ENCODE measurements around the gene KIRREL3.

The KIRREL3 gene

GRCh38 chr11:126700768-126701519, 299.6 kb downstream of the KIRREL3 start:
- DNase-seq, result no peak

DNA sequence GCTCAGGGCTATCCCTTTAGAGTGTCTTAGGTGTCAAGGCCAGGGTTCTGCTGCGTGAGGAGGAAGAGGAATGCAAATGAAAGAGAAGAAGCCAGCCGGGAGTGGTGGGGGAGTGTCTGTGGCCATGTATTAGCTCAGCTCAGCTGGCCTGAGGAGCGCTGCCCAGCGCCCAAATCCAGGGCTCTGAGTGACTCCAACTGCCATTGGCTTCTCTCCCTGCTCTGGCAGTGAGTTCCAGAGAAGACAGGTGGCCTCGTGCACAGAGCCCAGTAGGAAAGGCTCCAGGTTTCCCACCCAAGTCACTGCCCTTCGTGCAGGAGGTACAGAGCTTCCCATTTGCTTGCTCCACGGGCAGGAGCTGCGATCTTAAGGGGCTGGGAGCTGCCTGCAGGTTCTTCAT, 302.0 kb downstream of the KIRREL3 start:
- no peak for DNase-seq

- DNase-seq, result no peak
Measured at GRCh38 chr11:126697936-126698335, 302.6 kb downstream of the KIRREL3 start.

DNA sequence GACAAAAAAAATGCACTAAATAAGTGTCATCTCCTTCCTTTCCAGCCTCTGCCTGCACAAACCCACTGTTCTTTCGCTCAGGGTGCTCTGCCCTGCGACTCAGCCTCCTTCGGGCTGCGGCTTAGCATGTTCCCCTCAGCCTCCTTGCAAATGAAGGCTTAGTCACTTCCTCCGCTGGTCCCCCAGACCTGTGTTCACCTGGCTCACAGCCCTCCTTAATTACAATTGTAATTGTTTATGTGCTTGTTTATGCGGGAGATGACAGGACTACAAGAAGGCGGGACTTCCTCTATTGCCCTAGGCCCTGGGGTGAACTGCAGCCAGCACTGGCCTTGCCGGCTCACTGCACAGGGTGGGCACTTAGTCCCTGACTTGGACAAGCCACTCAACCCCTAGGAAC, 303.6 kb downstream of the KIRREL3 start:
- no peak for DNase-seq

GRCh38 chr11:126695293-126695692, 305.3 kb downstream of the KIRREL3 start:
- no peak for DNase-seq

- no peak for DNase-seq
Measured at GRCh38 chr11:126694065-126694625, 306.4 kb downstream of the KIRREL3 start.

DNA sequence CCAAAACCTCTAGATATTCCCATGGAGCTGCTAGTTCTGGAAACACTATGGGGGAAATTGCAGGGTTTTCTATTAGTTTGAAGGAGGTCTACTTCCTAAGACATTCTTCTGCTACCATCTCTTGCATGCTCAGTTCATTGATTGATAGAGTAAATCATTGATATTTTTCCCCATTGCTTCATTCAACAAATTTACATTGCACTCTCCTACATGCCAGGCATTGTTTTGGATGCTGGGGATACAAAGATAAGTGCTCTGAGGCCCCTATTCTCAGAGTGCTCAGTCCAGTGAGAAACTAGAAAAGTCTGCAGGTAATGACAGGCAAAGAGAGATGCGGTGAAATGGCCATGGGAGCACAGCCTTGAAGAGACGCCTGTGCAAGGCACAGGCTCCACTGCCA, 313.1 kb downstream of the KIRREL3 start:
- DNase-seq, result no peak

- no peak for DNase-seq
Measured at GRCh38 chr11:126686938-126687337, 313.6 kb downstream of the KIRREL3 start.

DNA sequence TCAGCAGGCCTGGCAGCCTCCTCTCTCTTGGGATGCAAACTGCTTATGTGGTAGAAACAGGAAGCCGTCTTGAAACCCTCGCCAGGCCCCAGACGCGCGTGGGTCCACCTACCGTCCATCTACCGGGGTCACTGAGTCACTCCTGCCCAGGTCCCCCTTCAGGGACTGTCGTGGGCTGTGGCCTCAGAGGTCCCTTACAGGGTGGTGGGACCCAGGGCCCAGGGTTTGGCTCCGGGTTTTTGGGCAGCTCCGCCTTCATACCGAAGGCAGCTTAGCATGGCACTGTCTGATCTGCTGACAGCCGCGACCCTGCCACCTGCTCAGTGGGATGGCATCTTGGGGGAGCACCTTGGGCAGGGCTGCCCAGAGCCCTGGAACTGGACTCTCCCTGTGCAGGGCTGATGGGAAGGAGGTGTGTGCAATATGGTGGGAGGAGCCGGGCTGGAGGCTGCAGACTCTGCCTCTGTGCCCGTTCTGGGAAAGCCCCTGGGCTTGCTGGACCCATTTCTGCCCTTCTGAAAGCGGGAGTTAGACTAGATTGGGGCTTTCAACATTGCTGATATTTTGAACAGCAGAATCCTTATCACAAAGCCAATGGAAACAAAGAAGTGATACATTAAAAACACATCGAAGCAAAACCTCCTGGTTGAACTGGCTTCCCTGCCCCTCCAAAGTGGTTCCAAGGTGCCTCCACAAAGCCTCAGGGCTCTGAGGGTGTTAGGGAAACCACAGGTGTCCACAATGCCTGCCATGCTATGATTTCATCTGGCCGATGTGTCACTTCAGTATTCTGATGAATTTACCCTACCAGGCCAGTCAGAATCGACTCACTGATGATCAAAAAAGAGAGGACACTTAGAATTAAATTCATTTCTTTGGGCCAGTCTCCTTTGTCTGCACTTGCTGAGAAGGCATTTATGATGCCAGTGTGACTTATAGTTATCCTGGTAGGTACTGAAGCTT, 316.5 kb downstream of the KIRREL3 start:
- no peak for DNase-seq

DNA sequence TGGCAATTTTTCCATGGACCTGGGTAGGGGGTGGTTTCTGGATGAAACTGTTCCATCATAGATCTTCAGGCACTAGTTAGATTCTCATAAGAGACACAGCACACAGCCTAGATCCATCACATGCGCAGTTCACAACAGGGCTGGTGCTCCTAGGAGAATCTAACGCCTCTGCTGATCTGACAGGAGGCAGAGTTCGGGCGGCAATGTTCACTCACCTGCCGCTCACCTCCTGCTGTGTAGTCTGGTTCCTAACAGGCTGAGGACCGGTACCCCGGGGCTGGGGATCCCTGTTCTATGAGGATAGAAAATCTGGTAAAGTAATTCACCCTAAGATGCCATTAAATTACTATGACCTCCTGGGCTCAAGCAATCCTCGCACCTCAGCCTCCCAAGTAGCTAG, 318.0 kb downstream of the KIRREL3 start:
- no peak for DNase-seq

DNA sequence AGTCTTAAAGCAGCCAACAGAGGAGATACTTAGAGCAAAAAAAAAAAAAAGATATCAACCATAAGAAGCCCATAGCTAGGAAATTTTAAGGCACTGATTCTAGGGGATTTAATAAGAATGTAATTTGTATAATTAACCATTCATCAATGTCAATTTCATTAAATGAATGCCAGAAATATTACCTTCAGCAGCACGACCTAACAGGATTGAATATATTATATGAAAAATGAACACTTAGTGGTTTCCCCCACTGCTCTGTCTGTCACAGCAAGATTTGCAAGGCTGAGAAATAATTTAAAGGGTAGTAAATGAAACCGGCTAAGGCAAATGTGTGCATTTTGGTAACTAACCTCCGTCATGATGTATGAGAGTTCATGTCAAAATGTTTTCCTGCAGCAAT, 319.9 kb downstream of the KIRREL3 start:
- DNase-seq, result no peak

- DNase-seq, result no peak
Measured at GRCh38 chr11:126680131-126680530, 320.4 kb downstream of the KIRREL3 start.

GRCh38 chr11:126679033-126679432, 321.5 kb downstream of the KIRREL3 start:
- no peak for DNase-seq

- DNase-seq, result no peak
Measured at GRCh38 chr11:126676536-126676935, 324.0 kb downstream of the KIRREL3 start.

DNA sequence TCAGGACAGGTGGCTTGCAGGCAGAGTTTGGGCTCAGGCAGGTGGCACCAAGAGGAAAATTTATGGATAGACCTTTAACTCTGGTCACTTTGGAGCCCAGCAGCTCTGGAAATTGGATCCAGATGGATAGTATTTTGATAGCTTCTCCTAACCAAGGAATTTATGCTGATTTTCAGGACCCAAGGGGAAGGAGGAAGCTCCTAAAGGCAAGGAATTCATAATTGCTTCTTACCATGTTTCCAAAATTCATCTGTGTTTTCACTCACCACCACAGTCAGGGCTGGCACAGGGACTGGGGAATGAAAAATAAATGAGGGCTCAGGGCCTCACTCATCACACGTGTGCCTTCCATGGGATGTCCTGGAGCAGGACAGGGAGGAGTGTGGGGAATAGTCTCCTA, 327.3 kb downstream of the KIRREL3 start:
- DNase-seq, result no peak

DNA sequence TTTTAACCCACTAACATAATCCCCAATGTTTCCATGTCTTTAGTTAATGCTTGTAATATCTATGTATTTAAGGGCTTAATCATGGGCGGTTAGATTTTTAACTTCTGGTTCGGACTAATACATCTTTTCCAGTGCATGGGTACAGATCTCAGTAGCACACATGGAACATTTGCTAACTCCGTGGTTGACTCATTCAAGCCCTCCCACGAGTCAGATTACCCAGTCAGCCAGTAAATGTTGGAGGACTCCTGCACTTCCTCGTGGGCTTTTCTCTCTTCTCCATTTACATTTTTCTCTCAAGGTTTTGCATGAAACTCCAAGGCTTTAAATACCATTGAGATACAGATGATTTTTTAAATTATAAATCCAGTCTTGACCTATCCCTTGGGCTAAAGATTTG, 331.2 kb downstream of the KIRREL3 start:
- no peak for DNase-seq

GRCh38 chr11:126664643-126665042, 335.9 kb downstream of the KIRREL3 start:
- no peak for DNase-seq

- DNase-seq, result no peak
Measured at GRCh38 chr11:126663749-126664592, 336.6 kb downstream of the KIRREL3 start.

DNA sequence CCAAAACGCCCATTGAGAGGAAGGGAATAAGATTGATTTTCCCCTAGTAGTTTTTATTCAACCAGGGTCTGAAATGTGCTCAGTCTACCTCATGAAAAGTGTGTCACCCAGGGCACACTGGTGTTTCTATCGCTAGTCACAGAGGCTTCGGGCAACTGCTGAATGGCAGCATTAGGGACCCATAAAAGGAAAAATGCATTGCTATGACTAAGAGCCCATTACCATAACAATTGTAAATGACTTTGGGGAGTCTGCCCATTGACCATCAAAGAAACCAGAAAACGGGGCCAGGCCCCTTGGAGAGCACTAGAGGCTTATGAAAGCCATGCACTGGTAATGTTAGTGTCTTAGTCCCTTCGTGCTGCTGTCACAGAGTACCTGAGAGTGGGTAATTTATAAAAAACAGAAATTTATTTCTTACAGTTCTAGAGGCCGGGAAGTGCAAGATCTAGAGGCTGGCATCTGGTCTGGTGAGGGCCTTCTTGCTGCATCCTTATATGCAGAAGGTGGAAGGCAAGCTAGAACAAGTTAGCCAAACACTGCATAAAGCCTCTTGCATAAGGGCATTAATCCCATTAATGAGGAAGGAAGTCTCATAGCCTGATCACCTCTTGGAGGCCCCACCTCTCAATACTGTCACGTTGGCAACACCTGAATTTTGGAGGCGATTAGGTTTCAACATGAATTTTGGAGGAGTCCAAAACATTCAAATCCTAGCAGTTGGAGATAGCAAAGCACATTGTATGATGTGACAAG, 338.4 kb downstream of the KIRREL3 start:
- DNase-seq, result no peak

DNA sequence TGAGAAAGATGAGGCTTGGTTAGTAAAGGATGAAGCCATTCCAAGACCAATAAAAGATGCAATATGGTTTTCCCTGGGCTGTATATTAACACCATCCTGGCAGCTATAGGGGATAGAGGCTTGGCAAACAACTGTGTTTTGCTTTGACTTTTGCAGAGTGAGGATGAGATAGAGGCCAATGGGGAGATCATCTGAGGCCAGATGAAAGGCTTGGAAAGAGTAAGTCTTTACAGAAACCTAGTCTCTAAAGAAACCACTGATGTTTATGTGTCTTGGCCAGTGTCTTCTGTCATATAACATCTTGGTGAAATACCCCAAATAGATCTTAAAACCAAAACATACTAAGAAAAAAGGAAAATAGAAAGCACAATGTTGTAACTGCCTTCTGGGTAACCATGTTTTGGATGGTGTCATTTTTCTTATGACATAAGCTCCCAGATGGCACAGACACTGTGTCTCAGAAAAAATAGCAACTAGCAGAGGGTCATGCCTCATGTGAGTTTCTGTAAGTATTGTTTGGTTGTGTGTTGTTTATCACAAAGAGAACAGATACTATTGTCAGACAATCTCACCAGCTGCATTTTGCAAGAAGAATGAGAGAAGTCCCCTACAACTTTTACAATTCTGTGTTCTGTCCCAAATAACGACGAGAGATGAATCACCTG, 339.7 kb downstream of the KIRREL3 start:
- DNase-seq, result no peak

GRCh38 chr11:126660321-126660720, 340.2 kb downstream of the KIRREL3 start:
- DNase-seq, result no peak

Data from MV-4-11 (cell line).